K562 (cell line): Measurements from ENCODE around the gene SPINT2. TPM values are rescaled to one million over a fixed set of nuclear protein-coding genes. Genes with fewer than 3 reads are reported as not detected.

Experiments
- DMBX1 ChIP-seq: fragments of 250-450 bp; sonication (Bioruptor Pico); IDR thresholded peaks from 2 replicates; pipeline ENCODE4 v1.8.0; 2022; ENCODE audit warnings: inconsistent platforms, mild to moderate bottlenecking, moderate library complexity, borderline replicate concordance
- JUND ChIP-seq, 2 experiments: IDR thresholded peaks; 2 replicates in 1 of 2; 3 replicates in 1 of 2; pipeline ENCODE4 v1.6.1; 2011; ENCODE audit warnings: borderline replicate concordance in 2 of 2, low read depth in 2 of 2, low read length in 2 of 2, improper control_type of control experiment in 1 of 2, missing biosample characterization in 1 of 2, missing genetic modification characterization in 1 of 2, missing genetic modification reagents in 1 of 2
- L3MBTL2 ChIP-seq: fragments of 450-650 bp; IDR thresholded peaks from 2 replicates; pipeline ENCODE4 v1.6.1; 2016; ENCODE audit warnings: mild to moderate bottlenecking, moderate library complexity
- MTA1 ChIP-seq: fragments of 450-650 bp; IDR thresholded peaks from 2 replicates; pipeline ENCODE4 v1.6.1; 2017; ENCODE audit warnings: borderline replicate concordance
- MYBL2 ChIP-seq, 2 experiments: fragments of 450-650 bp in 1 of 2; sonication (generic) in 1 of 2; formaldehyde crosslinking in 1 of 2; IDR thresholded peaks; 2 replicates each; pipeline versions ENCODE4 v1.6.1 to v1.8.1; 2017 to 2022; ENCODE audit warnings: borderline replicate concordance in 1 of 2, inconsistent platforms in 1 of 2, low read depth in 1 of 2, mild to moderate bottlenecking in 1 of 2, missing genetic modification reagents in 1 of 2, moderate library complexity in 1 of 2
- NFYB ChIP-seq: IDR thresholded peaks from 2 replicates; pipeline ENCODE4 v1.6.1; 2011; ENCODE audit warnings: mild to moderate bottlenecking, moderate library complexity; ENCODE audit not compliant: insufficient read length; ENCODE audit errors: extremely low read depth
- XRCC5 ChIP-seq: fragments of 200-400 bp; formaldehyde crosslinking; IDR thresholded peaks from 2 replicates; pipeline ENCODE4 v1.6.1; 2017; ENCODE audit warnings: low read depth, mild to moderate bottlenecking, low read length
- ZEB2 ChIP-seq: fragments of 450-650 bp; IDR thresholded peaks from 2 replicates; pipeline ENCODE4 v1.6.1; 2016
- ZNF175 ChIP-seq: fragments of 200-800 bp; sonication (Bioruptor generic); IDR thresholded peaks from 2 replicates; pipeline ENCODE4 v1.6.1; 2016; ENCODE audit warnings: low read depth, mild to moderate bottlenecking, missing genetic modification characterization, missing compliant biosample characterization
- ZNF282 ChIP-seq: sonication (generic); formaldehyde crosslinking; IDR thresholded peaks from 2 replicates; pipeline ENCODE4 v1.8.1; 2023; ENCODE audit warnings: missing genetic modification reagents
- ZNF41 ChIP-seq: fragments of 250-450 bp; sonication (Bioruptor Pico); conservative IDR thresholded peaks from 2 replicates; pipeline ENCODE4 v1.4.0; 2020; ENCODE audit warnings: mild to moderate bottlenecking
- ZNF583 ChIP-seq: fragments of 250-450 bp; sonication (Bioruptor Pico); IDR thresholded peaks from 2 replicates; pipeline ENCODE4 v1.4.0; 2020
- ZSCAN32 ChIP-seq: fragments of 450-650 bp; formaldehyde crosslinking; IDR thresholded peaks from 2 replicates; pipeline ENCODE4 v1.4.0; 2020; ENCODE audit warnings: mild to moderate bottlenecking, moderate library complexity
- ZZZ3 ChIP-seq: fragments of 450-650 bp; IDR thresholded peaks from 2 replicates; pipeline ENCODE4 v1.6.1; 2016; ENCODE audit warnings: antibody characterized with exemption, mild to moderate bottlenecking, moderate library complexity
- polyA plus RNA-seq, 8 experiments: library from polyadenylated mRNA; depleted of rRNA in 4 of 8; stranded (reverse) in 5 of 8; unstranded in 3 of 8; fragments of >200 nt; fragmentation: Nextera tagmentation in 2 of 8; fragmentation: Illumina TruSeq in 1 of 8; extraction: Ambion mirVana in 2 of 8; extraction: Trizol in 1 of 8; gene quantifications; 2 replicates each; pipeline versions ENCODE4 v1.2.1 to v1.2.3, GENCODE V29; 2011 to 2014; ENCODE audit warnings: inconsistent platforms in 1 of 8, missing spikeins in 1 of 8
- total RNA-seq, 7 experiments: library from RNA; depleted of rRNA in 6 of 7; stranded (reverse); fragments of >200 nt in 6 of 7; fragmentation: Illumina TruSeq in 2 of 7; extraction: Trizol in 2 of 7; gene quantifications; 2 replicates each; pipeline versions ENCODE4 v1.2.1 to v1.2.3, GENCODE V29; 2011 to 2021; ENCODE audit warnings: low replicate concordance in 1 of 7
- TF ChIP-seq, protein P1 (sequence below): sonication (generic); formaldehyde crosslinking; IDR thresholded peaks from 2 replicates; pipeline ENCODE4 v1.8.1; 2023; ENCODE audit warnings: missing genetic modification reagents, mild to moderate bottlenecking, borderline replicate concordance
- TF ChIP-seq, protein P2 (sequence below): fragments of 450-650 bp; formaldehyde crosslinking; IDR thresholded peaks from 2 replicates; pipeline ENCODE4 v1.4.0; 2020; ENCODE audit warnings: mild to moderate bottlenecking, moderate library complexity
- TF ChIP-seq, protein P3 (sequence below): sonication (generic); formaldehyde crosslinking; IDR thresholded peaks from 2 replicates; pipeline ENCODE4 v1.8.0; 2023; ENCODE audit warnings: mild to moderate bottlenecking, missing genetic modification reagents
- TF ChIP-seq, protein P4 (sequence below): sonication (generic); formaldehyde crosslinking; IDR thresholded peaks from 2 replicates; pipeline ENCODE4 v1.8.0; 2022; ENCODE audit warnings: mild to moderate bottlenecking, low read depth, missing genetic modification reagents

SPINT2 gene
- total and polyA plus RNA-seq, 9 of the 15 experiments (the other 6 are each of a cell fraction or from before 2014, with no cell fraction given): 0.65 to 4.5 (median 3.4) TPM

DNA sequence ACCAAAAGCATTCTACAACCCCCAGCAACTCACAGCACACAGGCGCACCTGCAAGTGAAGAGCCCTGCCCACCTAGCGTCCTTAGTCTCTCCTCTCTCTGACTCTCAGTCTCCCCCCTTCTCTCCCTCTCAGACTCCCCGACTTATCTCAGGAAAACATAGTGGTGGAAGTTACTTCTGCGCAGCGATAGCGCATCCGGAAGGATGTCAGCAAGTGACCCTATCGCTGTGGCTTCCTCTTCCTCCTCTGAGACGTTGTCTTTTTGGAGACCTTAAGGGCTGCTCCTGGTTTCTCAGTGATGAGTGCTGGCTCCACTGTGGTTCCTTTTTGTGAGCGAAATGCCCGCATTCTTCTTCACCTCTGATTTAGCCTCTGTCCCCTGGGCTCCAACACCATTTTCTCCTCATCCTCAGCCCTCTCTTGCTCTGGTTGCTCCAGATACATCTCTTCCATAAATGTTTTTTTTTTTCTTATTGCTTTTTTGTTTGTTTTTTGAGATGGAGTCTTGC, 52.8 kb downstream of the SPINT2 start (continued):
- TF ChIP-seq, protein P1, sequence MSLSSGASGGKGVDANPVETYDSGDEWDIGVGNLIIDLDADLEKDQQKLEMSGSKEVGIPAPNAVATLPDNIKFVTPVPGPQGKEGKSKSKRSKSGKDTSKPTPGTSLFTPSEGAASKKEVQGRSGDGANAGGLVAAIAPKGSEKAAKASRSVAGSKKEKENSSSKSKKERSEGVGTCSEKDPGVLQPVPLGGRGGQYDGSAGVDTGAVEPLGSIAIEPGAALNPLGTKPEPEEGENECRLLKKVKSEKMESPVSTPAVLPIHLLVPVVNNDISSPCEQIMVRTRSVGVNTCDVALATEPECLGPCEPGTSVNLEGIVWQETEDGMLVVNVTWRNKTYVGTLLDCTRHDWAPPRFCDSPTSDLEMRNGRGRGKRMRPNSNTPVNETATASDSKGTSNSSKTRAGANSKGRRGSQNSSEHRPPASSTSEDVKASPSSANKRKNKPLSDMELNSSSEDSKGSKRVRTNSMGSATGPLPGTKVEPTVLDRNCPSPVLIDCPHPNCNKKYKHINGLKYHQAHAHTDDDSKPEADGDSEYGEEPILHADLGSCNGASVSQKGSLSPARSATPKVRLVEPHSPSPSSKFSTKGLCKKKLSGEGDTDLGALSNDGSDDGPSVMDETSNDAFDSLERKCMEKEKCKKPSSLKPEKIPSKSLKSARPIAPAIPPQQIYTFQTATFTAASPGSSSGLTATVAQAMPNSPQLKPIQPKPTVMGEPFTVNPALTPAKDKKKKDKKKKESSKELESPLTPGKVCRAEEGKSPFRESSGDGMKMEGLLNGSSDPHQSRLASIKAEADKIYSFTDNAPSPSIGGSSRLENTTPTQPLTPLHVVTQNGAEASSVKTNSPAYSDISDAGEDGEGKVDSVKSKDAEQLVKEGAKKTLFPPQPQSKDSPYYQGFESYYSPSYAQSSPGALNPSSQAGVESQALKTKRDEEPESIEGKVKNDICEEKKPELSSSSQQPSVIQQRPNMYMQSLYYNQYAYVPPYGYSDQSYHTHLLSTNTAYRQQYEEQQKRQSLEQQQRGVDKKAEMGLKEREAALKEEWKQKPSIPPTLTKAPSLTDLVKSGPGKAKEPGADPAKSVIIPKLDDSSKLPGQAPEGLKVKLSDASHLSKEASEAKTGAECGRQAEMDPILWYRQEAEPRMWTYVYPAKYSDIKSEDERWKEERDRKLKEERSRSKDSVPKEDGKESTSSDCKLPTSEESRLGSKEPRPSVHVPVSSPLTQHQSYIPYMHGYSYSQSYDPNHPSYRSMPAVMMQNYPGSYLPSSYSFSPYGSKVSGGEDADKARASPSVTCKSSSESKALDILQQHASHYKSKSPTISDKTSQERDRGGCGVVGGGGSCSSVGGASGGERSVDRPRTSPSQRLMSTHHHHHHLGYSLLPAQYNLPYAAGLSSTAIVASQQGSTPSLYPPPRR (CRISPR knock-in tag): 0 out of 2 replicates have a peak, but pooled peaks have one; percentile 34
- TF ChIP-seq MYBL2 (IDR thresholded peaks at IDR 0.05; ENCODE audit: low read depth) (no peak; the same call in 1 of the 2 replicates), MYBL2 (CRISPR knock-in tag; IDR thresholded peaks at IDR 0.05; ENCODE audit: borderline replicate concordance) (no peak), ZSCAN32 (CRISPR knock-in tag) (no peak), MTA1 (peak; percentile 88), ZEB2 (peak; percentile 96), ZNF282 (no peak), ZNF175 (peak; percentile 89), XRCC5 (no peak), ZNF41 (CRISPR knock-in tag) (no peak), L3MBTL2 (no peak; the same call in 1 of the 2 replicates), ZZZ3 (no peak), ZNF583 (CRISPR knock-in tag) (no peak), DMBX1 (CRISPR knock-in tag) (no peak), NFYB (no peak), JUND (IDR thresholded peaks at IDR 0.05; ENCODE audit: borderline replicate concordance, low read depth, low read length) (peak; percentile 78; the same call in 1 of the 2 replicates), JUND (tag; IDR thresholded peaks at IDR 0.05; ENCODE audit: borderline replicate concordance, low read depth, low read length) (no peak; the same call in 2 of the 3 replicates)
- TF ChIP-seq, protein P2, sequence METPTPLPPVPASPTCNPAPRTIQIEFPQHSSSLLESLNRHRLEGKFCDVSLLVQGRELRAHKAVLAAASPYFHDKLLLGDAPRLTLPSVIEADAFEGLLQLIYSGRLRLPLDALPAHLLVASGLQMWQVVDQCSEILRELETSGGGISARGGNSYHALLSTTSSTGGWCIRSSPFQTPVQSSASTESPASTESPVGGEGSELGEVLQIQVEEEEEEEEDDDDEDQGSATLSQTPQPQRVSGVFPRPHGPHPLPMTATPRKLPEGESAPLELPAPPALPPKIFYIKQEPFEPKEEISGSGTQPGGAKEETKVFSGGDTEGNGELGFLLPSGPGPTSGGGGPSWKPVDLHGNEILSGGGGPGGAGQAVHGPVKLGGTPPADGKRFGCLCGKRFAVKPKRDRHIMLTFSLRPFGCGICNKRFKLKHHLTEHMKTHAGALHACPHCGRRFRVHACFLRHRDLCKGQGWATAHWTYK: 0 out of 2 replicates have a peak, but pooled peaks have one; percentile 26
- TF ChIP-seq, protein P3, sequence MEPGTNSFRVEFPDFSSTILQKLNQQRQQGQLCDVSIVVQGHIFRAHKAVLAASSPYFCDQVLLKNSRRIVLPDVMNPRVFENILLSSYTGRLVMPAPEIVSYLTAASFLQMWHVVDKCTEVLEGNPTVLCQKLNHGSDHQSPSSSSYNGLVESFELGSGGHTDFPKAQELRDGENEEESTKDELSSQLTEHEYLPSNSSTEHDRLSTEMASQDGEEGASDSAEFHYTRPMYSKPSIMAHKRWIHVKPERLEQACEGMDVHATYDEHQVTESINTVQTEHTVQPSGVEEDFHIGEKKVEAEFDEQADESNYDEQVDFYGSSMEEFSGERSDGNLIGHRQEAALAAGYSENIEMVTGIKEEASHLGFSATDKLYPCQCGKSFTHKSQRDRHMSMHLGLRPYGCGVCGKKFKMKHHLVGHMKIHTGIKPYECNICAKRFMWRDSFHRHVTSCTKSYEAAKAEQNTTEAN (CRISPR knock-in tag): no peak
- TF ChIP-seq, protein P4, sequence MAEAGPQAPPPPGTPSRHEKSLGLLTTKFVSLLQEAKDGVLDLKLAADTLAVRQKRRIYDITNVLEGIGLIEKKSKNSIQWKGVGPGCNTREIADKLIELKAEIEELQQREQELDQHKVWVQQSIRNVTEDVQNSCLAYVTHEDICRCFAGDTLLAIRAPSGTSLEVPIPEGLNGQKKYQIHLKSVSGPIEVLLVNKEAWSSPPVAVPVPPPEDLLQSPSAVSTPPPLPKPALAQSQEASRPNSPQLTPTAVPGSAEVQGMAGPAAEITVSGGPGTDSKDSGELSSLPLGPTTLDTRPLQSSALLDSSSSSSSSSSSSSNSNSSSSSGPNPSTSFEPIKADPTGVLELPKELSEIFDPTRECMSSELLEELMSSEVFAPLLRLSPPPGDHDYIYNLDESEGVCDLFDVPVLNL (CRISPR knock-in tag): no peak
